Naive thymus-derived CD8-positive, alpha-beta T cell (primary cell): ENCODE measurements around the gene GP9. TPM values are rescaled to one million over a fixed set of nuclear protein-coding genes. Genes with fewer than 3 reads are reported as not detected.
"Not testable (repeated sequence)": the region's sequence is repeated elsewhere in the genome, so short reads cannot be mapped to it uniquely, and the experiment has no call there.

Experiments used
- ATAC-seq, 2 donors: fragments of 150-1000 bp; cut with Tn5 transposase in 1 of 2; sonication (Bioruptor Pico), chemical (Tn5 transposase) in 1 of 2; 1 replicate in 1 of 2; 2 replicates in 1 of 2; pipeline ENCODE4 v1.10.0; 2021; ENCODE audit warnings: mild to moderate bottlenecking in 2 of 2, moderate library complexity in 2 of 2
- POLR2A ChIA-PET: fragments of 350-600 bp; sonication (Branson Sonifier 250); formaldehyde crosslinking; loops from one replicate; lab custom pipeline; 2021; ENCODE audit warnings: antibody characterized with exemption; lab: Charles Lee
- DNase-seq, 10 donors: peaks; one replicate each; pipeline versions ENCODE4 v3.0.0 to v3.0.0-alpha.2; 2020 to 2022
- H3K27ac Mint-ChIP-seq, 10 donors: one replicate each; pipeline ENCODE4 v1.8.0; 2020 to 2022; ENCODE audit warnings: mild to moderate bottlenecking in 10 of 10, mixed read lengths in 10 of 10, moderate library complexity in 4 of 10, inconsistent platforms in 1 of 10
- H3K27me3 Mint-ChIP-seq, 5 donors: one replicate each; pipeline ENCODE4 v1.8.0; 2021 to 2022; ENCODE audit warnings: mixed read lengths in 5 of 5
- H3K36me3 Mint-ChIP-seq, 3 donors: one replicate each; pipeline ENCODE4 v1.8.0; 2020 to 2022; ENCODE audit warnings: mixed read lengths in 3 of 3, mild to moderate bottlenecking in 2 of 3, inconsistent platforms in 1 of 3
- H3K4me1 Mint-ChIP-seq, 4 donors: one replicate each; pipeline ENCODE4 v1.8.0; 2021 to 2022; ENCODE audit warnings: mixed read lengths in 4 of 4
- H3K4me3 Mint-ChIP-seq, 10 donors: one replicate each; pipeline ENCODE4 v1.8.0; 2020 to 2022; ENCODE audit warnings: mild to moderate bottlenecking in 10 of 10, mixed read lengths in 10 of 10, moderate library complexity in 6 of 10, inconsistent platforms in 1 of 10
- H3K9me3 Mint-ChIP-seq, 9 donors: one replicate each; pipeline ENCODE4 v1.8.0; 2020 to 2022; ENCODE audit warnings: mixed read lengths in 9 of 9, mild to moderate bottlenecking in 3 of 9, inconsistent platforms in 1 of 9, moderate library complexity in 1 of 9
- polyA plus RNA-seq, 3 donors: library from polyadenylated mRNA; unstranded; fragments of 300-500 nt; fragmentation: Illumina TruSeq; gene quantifications; one replicate each; pipeline ENCODE4 v1.2.3, GENCODE V29; 2021
- total RNA-seq, 8 experiments: library from RNA in 2 of 8; stranded (reverse) in 2 of 8; gene quantifications; one replicate each; pipeline ENCODE4 v1.2.3 and lab custom pipeline; 2021 to 2026

The GP9 gene
- total and polyA plus RNA-seq, 5 experiments from 2014 or later: not detected

DNA sequence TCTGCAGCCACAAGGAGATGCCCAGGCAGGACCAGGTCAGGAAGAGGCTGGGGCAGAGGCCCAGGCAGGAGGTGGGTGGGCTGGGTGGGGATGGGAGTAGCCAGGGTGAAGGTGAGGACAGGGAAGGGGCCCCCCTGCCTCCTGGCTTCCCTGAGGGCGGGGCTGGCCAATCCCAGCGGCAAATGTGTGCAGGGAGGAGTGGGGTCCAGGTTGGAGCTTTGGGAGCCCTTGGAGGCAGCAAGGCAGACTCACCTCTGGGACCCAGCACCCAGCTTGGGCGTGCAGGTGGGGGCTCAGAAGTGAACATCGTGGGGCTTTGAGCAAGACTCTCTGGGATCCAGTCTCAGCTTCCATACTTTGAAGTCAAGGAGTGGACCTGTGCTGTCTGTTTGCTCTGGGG lies 25.2 kb downstream of the GP9 start:
- H3K4me1 Mint-ChIP-seq: peaks cover 15 to 49% (median 31%) of the 10 kb centered on the region in 4 donors
- peak overlapping the region; percentile 27 to 90 (median 87) for H3K27ac Mint-ChIP-seq
- DNase-seq (no peak), ATAC-seq (no peak)
- no peaks in the 10 kb centered on the region for H3K27me3 Mint-ChIP-seq
- POLR2A ChIA-PET: interaction anchor here (0.9 to 3.9 kb wide), 5 partner anchors 9 to 34 kb away, joined by 3 to 20 read pairs (median 5); partner anchors contain the start of gene RAB43
- no peaks in the 10 kb centered on the region for H3K9me3 Mint-ChIP-seq
- no peak overlapping the region for H3K4me3 Mint-ChIP-seq
- H3K36me3 Mint-ChIP-seq: no peaks in the 10 kb centered on the region

GRCh38 chr3:129087138-129087702 lies 26.6 kb downstream of the GP9 start:
- POLR2A ChIA-PET: interaction anchor here (0.6 to 3.9 kb wide), 3 partner anchors 10 to 410 kb away, joined by 3 to 20 read pairs (median 3); partner anchors contain the start of gene RAB43
- DNase-seq (no peak), ATAC-seq (no peak)
- Mint-ChIP-seq H3K36me3 (peaks cover 0 to 11% (median 2%) of the 10 kb centered on the region in 3 donors), H3K4me3 (no peak overlapping the region), H3K27ac (peak overlapping the region in 8 of 10 donors; percentile 18 to 88 (median 59)), H3K4me1 (peaks cover 7 to 37% (median 19%) of the 10 kb centered on the region in 4 donors), H3K27me3 (no peaks in the 10 kb centered on the region), H3K9me3 (no peaks in the 10 kb centered on the region)

- peaks cover 6 to 33% (median 18%) of the 10 kb centered on the region in 4 donors for H3K4me1 Mint-ChIP-seq
- not testable (repeated sequence) for H3K4me3 Mint-ChIP-seq, H3K27ac Mint-ChIP-seq, H3K9me3 Mint-ChIP-seq, H3K27me3 Mint-ChIP-seq
- POLR2A ChIA-PET: interaction anchor here (3.9 kb wide), 1 partner anchor 32 kb away, joined by 20 read pairs; the partner anchor contains the start of gene RAB43
- DNase-seq: peak in 6 of 10 donors; percentile 18 to 54 (median 41)
- peaks cover 0 to 16% (median 2%) of the 10 kb centered on the region in 3 donors for H3K36me3 Mint-ChIP-seq
- ATAC-seq: peak; percentile 83 to 84
Measured at GRCh38 chr3:129087904-129088303, 27.3 kb downstream of the GP9 start.

- H3K4me3 Mint-ChIP-seq, DNase-seq, POLR2A ChIA-PET, H3K27ac Mint-ChIP-seq, ATAC-seq, H3K9me3 Mint-ChIP-seq, H3K27me3 Mint-ChIP-seq: not testable (repeated sequence)
- peaks cover 6 to 28% (median 17%) of the 10 kb centered on the region in 4 donors for H3K4me1 Mint-ChIP-seq
- H3K36me3 Mint-ChIP-seq: peaks cover 0 to 20% (median 2%) of the 10 kb centered on the region in 3 donors
Measured at GRCh38 chr3:129088312-129088711, 27.7 kb downstream of the GP9 start.

GRCh38 chr3:129095285-129095684 lies 34.7 kb downstream of the GP9 start:
- Mint-ChIP-seq H3K36me3 (peaks cover 4 to 79% (median 20%) of the 10 kb centered on the region in 3 donors), H3K4me3 (no peak overlapping the region), H3K4me1 (peaks cover 19 to 44% (median 35%) of the 10 kb centered on the region in 4 donors), H3K27me3 (no peaks in the 10 kb centered on the region), H3K27ac (peak overlapping the region in 6 of 10 donors; percentile 3 to 91 (median 80)), H3K9me3 (no peaks in the 10 kb centered on the region)
- POLR2A ChIA-PET: interaction anchor here (0.6 to 2.0 kb wide), 6 partner anchors 9 to 49 kb away, joined by 3 to 11 read pairs (median 4); partner anchors contain the start of gene RAB43
- DNase-seq: no peak
- no peak for ATAC-seq

GRCh38 chr3:129100274-129100673 lies 39.7 kb downstream of the GP9 start:
- Mint-ChIP-seq H3K9me3 (no peaks in the 10 kb centered on the region), H3K27me3 (no peaks in the 10 kb centered on the region), H3K36me3 (peaks cover 4 to 77% (median 26%) of the 10 kb centered on the region in 3 donors), H3K27ac (peak overlapping the region; percentile 49 to 91 (median 66)), H3K4me1 (peaks cover 49 to 87% (median 81%) of the 10 kb centered on the region in 4 donors), H3K4me3 (peak overlapping the region in 6 of 10 donors; percentile 17 to 60 (median 36))
- no peak for ATAC-seq
- no peak for DNase-seq
- POLR2A ChIA-PET: interaction anchor here (1.6 to 7.0 kb wide), 3 partner anchors 9 to 19 kb away, joined by 4 to 81 read pairs (median 38); partner anchors contain the start of gene RAB43

GRCh38 chr3:129101370-129102138 lies 41.0 kb downstream of the GP9 start:
- peaks cover 4 to 81% (median 24%) of the 10 kb centered on the region in 3 donors for H3K36me3 Mint-ChIP-seq
- POLR2A ChIA-PET: interaction anchor here (1.0 to 7.0 kb wide), 5 partner anchors 8 to 74 kb away, joined by 3 to 81 read pairs (median 4); partner anchors contain the start of gene RAB43
- no peaks in the 10 kb centered on the region for H3K9me3 Mint-ChIP-seq
- peaks cover 53 to 92% (median 85%) of the 10 kb centered on the region in 4 donors for H3K4me1 Mint-ChIP-seq
- DNase-seq (no peak), ATAC-seq (peak in 1 of 2 donors; percentile 16)
- H3K4me3 Mint-ChIP-seq: peak overlapping the region in 9 of 10 donors; percentile 16 to 72 (median 58)
- no peaks in the 10 kb centered on the region for H3K27me3 Mint-ChIP-seq
- H3K27ac Mint-ChIP-seq: peak overlapping the region; percentile 71 to 91 (median 89)

GRCh38 chr3:129103296-129103695 lies 42.7 kb downstream of the GP9 start:
- DNase-seq (no peak), ATAC-seq (no peak)
- H3K4me1 Mint-ChIP-seq: peaks cover 50 to 92% (median 85%) of the 10 kb centered on the region in 4 donors
- no peaks in the 10 kb centered on the region for H3K27me3 Mint-ChIP-seq
- peaks cover 2 to 79% (median 22%) of the 10 kb centered on the region in 3 donors for H3K36me3 Mint-ChIP-seq
- H3K9me3 Mint-ChIP-seq: no peaks in the 10 kb centered on the region
- POLR2A ChIA-PET: interaction anchor here (1.3 to 7.0 kb wide), 3 partner anchors 8 to 16 kb away, joined by 5 to 81 read pairs (median 38); partner anchors contain the start of gene RAB43
- peak overlapping the region; percentile 78 to 91 (median 88) for H3K27ac Mint-ChIP-seq
- H3K4me3 Mint-ChIP-seq: peak overlapping the region; percentile 5 to 73 (median 52)

DNA sequence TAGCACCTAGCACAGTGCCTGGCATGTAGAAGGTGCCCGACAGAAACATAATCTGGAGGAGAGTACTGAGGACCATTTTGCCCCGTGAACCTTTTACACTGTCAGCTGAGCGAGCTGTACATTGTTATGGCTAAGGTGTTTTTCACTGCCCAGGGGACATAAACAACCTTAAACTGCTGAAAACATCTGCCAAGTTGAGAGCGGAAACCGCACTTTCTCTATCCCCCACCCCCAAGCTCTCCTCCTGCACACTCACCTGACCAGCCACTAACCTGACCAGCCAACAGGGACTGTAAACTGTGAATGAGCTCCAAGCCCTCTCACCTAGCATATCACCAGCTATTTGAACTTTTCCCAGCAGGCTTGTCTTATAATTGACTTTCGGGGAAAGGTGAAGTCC lies 43.5 kb downstream of the GP9 start:
- Mint-ChIP-seq H3K36me3 (peaks cover 0 to 80% (median 26%) of the 10 kb centered on the region in 3 donors), H3K27ac (peak overlapping the region; percentile 44 to 91 (median 86)), H3K4me1 (peaks cover 54 to 97% (median 89%) of the 10 kb centered on the region in 4 donors), H3K4me3 (peak overlapping the region in 8 of 10 donors; percentile 5 to 73 (median 63)), H3K9me3 (no peaks in the 10 kb centered on the region), H3K27me3 (no peaks in the 10 kb centered on the region)
- DNase-seq: no peak
- POLR2A ChIA-PET: interaction anchor here (1.3 to 7.0 kb wide), 3 partner anchors 8 to 16 kb away, joined by 5 to 81 read pairs (median 38); partner anchors contain the start of gene RAB43
- no peak for ATAC-seq

GRCh38 chr3:129104498-129105079 lies 44.0 kb downstream of the GP9 start:
- Mint-ChIP-seq H3K27ac (peak overlapping the region; percentile 78 to 91 (median 86)), H3K9me3 (no peaks in the 10 kb centered on the region), H3K4me1 (peaks cover 54 to 97% (median 87%) of the 10 kb centered on the region in 4 donors), H3K27me3 (no peaks in the 10 kb centered on the region), H3K36me3 (peaks cover 0 to 80% (median 22%) of the 10 kb centered on the region in 3 donors), H3K4me3 (peak overlapping the region in 9 of 10 donors; percentile 5 to 68 (median 51))
- POLR2A ChIA-PET: interaction anchor here (1.3 to 7.0 kb wide), 3 partner anchors 9 to 15 kb away, joined by 5 to 81 read pairs (median 38); partner anchors contain the start of gene RAB43
- DNase-seq (no peak), ATAC-seq (no peak)

GRCh38 chr3:129105862-129106261 lies 45.3 kb downstream of the GP9 start:
- peak overlapping the region in 8 of 10 donors; percentile 19 to 91 (median 61) for H3K27ac Mint-ChIP-seq
- no peaks in the 10 kb centered on the region for H3K9me3 Mint-ChIP-seq
- H3K4me3 Mint-ChIP-seq: peak overlapping the region in 4 of 10 donors; percentile 10 to 77 (median 66)
- DNase-seq: no peak
- ATAC-seq: no peak
- H3K27me3 Mint-ChIP-seq: no peaks in the 10 kb centered on the region
- peaks cover 0 to 80% (median 20%) of the 10 kb centered on the region in 3 donors for H3K36me3 Mint-ChIP-seq
- POLR2A ChIA-PET: interaction anchor here (1.0 to 7.2 kb wide), 2 partner anchors 15 to 51 kb away, joined by 3 to 140 read pairs; partner anchors contain the start of gene RAB43
- peaks cover 55 to 96% (median 88%) of the 10 kb centered on the region in 4 donors for H3K4me1 Mint-ChIP-seq
